ENCODE results near the gene MAML2. TPM values are rescaled to one million over a fixed set of nuclear protein-coding genes. Genes with fewer than 3 reads are reported as not detected.

MAML2 gene
- total RNA-seq, 1 experiment from 2014 or later: 28.3 TPM

DNA sequence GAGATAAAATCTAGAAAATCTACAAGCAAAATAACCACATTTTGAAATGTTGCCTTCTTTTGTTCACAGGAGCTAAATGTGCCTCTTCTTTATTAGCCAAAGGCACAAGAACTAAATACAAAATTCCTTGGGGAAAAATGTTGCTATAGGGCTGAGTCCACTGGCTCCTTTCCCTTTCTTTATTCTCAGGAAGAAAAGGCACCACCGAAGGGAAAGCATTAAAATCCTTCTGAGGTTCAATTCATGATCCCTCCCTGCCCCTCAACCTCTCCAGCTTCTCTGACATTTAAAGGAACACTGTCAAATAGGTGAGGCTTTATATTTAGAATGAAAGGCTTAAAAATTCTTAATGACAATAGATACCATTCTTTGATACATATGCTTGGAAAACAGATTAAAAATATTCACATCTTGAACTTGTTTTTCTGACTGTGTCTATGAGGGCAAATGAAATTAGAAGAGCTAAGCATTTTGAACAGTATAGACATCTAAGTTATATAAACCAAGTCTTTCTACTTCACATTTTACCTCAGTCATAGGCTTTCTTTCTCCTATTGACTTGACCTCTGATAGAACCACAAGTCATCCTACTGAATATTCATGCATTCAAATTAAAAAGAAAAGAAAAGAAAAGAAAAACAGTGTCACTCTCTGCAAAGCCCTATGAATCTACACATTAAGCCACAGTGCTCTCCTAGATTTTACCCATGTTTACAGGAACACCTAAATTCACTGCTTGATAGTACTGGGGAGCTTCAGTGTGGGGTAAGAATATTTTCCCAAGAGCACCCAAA is 148.2 kb downstream of the MAML2 start:
- BruUV-seq (replicated peaks): no TSS peak
- no peak overlapping the region for H3K4me3 ChIP-seq
- no peaks in the 10 kb centered on the region for H3K9me2 ChIP-seq (ENCODE audit: insufficient read depth)
- CTCF ChIA-PET: no interaction called here
- H3K27me3 ChIP-seq (ENCODE audit: insufficient read depth, low read depth): no peaks in the 10 kb centered on the region
- no peak for DNase-seq
- TF ChIP-seq, protein P1, sequence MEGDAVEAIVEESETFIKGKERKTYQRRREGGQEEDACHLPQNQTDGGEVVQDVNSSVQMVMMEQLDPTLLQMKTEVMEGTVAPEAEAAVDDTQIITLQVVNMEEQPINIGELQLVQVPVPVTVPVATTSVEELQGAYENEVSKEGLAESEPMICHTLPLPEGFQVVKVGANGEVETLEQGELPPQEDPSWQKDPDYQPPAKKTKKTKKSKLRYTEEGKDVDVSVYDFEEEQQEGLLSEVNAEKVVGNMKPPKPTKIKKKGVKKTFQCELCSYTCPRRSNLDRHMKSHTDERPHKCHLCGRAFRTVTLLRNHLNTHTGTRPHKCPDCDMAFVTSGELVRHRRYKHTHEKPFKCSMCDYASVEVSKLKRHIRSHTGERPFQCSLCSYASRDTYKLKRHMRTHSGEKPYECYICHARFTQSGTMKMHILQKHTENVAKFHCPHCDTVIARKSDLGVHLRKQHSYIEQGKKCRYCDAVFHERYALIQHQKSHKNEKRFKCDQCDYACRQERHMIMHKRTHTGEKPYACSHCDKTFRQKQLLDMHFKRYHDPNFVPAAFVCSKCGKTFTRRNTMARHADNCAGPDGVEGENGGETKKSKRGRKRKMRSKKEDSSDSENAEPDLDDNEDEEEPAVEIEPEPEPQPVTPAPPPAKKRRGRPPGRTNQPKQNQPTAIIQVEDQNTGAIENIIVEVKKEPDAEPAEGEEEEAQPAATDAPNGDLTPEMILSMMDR (conservative IDR thresholded peaks at IDR 0.05): no peak
- no peak for TF ChIP-seq EZH2 (IDR thresholded peaks at IDR 0.05; ENCODE audit: low read depth)
- peaks cover 68% of the 10 kb centered on the region for H3K79me2 ChIP-seq (ENCODE audit: low read depth)
- H3K4me1 ChIP-seq (replicated peaks; ENCODE audit: insufficient read depth): peaks cover 8% of the 10 kb centered on the region
- peaks cover 14% of the 10 kb centered on the region for H3F3A ChIP-seq (ENCODE audit: insufficient read depth, low read depth)
- intact Hi-C loops (cut with micrococcal nuclease; ENCODE audit: unreplicated experiment): no loop called here
- POLR2A ChIA-PET (ENCODE audit: unreplicated experiment): interaction anchor here (0.5 kb wide), 1 partner anchor 171 kb away, joined by 4 read pairs; no protein-coding TSS in a partner anchor
- H3K9me3 ChIP-seq (ENCODE audit: insufficient read depth, low read depth): no peaks in the 10 kb centered on the region; the same call in 1 of the 2 replicates
- H3K4me2 ChIP-seq: no peak overlapping the region
- H4K20me1 ChIP-seq (ENCODE audit: insufficient read depth): no peaks in the 10 kb centered on the region
- H3K27ac ChIP-seq: peak overlapping the region; percentile 25; the same call in 1 of the 2 replicates
- peaks cover 17% of the 10 kb centered on the region for H3K36me3 ChIP-seq (ENCODE audit: low read depth)
- no peak overlapping the region for H2AFZ ChIP-seq

DNA sequence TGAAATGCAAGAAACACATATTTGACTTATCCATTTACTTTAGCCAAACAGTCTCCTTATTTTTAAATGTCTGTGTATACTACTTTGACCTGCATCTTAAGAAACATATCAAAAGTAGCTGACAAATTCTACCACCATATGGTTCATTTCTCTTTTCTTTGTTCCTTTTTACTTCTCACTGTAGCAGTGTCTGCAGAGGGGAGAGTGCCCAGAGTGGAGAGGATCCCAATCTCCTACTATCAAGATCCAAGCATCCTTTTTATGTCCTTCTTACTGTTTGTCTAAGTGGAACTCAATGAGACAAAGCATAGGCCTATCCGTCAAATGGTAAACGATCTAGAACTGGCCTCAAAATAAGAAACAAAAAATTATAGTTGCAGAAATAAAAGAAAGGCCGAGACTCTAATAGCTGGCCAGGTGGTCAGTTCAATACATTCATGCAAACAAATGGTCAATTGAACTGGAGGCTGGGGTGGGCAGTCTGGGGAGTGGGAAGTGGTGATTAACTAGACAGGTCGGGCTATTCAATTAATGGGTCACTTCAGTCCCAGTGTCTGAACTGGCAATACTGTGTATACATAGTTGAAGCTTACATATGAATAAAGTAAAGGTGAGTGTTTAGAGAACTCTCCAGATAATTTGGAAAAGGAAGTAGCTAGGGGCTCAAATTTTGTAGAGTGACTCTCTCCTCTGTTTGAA is 149.1 kb downstream of the MAML2 start:
- CTCF ChIA-PET: no interaction called here
- H3K79me2 ChIP-seq (ENCODE audit: low read depth): peaks cover 67% of the 10 kb centered on the region

DNA sequence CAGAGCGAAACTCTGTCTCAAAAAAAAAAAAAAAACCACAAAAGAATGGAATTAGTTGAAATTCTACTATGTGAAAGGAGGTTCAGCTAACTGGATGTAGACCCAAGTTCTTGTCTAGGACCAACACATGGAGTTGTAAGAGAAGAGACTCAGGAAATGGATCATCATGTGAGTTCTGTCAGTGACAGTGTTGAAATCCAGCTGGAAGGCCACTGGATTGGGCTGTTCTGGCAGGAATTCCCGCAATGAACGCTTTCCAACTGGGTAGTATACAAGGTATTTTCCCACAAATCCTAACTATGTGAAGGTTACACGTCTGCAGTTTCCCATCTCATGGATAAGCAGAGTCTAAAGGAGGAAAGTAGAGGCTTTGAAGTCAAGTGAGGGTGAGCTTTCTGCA is 151.2 kb downstream of the MAML2 start:
- Histone ChIP-seq H3K4me1 (replicated peaks; ENCODE audit: insufficient read depth) (peaks cover 37% of the 10 kb centered on the region), H3K4me3 (no peak overlapping the region), H3K27me3 (ENCODE audit: insufficient read depth, low read depth) (no peaks in the 10 kb centered on the region), H3K27ac (no peak overlapping the region), H3K9me3 (ENCODE audit: insufficient read depth, low read depth) (no peaks in the 10 kb centered on the region; the same call in 1 of the 2 replicates), H3K4me2 (no peak overlapping the region), H3K36me3 (ENCODE audit: low read depth) (peaks cover 8% of the 10 kb centered on the region; the same call in 1 of the 2 replicates), H3K9me2 (ENCODE audit: insufficient read depth) (no peaks in the 10 kb centered on the region), H4K20me1 (ENCODE audit: insufficient read depth) (no peaks in the 10 kb centered on the region), H3K79me2 (ENCODE audit: low read depth) (peaks cover 55% of the 10 kb centered on the region), H3F3A (ENCODE audit: insufficient read depth, low read depth) (peaks cover 42% of the 10 kb centered on the region), H2AFZ (no peak overlapping the region)
- no peak for TF ChIP-seq EZH2 (IDR thresholded peaks at IDR 0.05; ENCODE audit: low read depth)
- TF ChIP-seq, protein P1 (conservative IDR thresholded peaks at IDR 0.05): no peak
- POLR2A ChIA-PET (ENCODE audit: unreplicated experiment): no interaction called here
- CTCF ChIA-PET: no interaction called here
- intact Hi-C loops (cut with micrococcal nuclease; ENCODE audit: unreplicated experiment): no loop called here
- DNase-seq: no peak
- no TSS peak for BruUV-seq (replicated peaks)

More for the DNA sequence above, 149.1 kb downstream of the MAML2 start:
- Histone ChIP-seq H3K36me3 (ENCODE audit: low read depth) (peaks cover 14% of the 10 kb centered on the region; the same call in 1 of the 2 replicates), H3K27ac (no peak overlapping the region), H3K4me1 (replicated peaks; ENCODE audit: insufficient read depth) (peaks cover 16% of the 10 kb centered on the region), H3K4me3 (no peak overlapping the region), H3K9me2 (ENCODE audit: insufficient read depth) (no peaks in the 10 kb centered on the region), H3F3A (ENCODE audit: insufficient read depth, low read depth) (peaks cover 23% of the 10 kb centered on the region), H4K20me1 (ENCODE audit: insufficient read depth) (no peaks in the 10 kb centered on the region), H2AFZ (no peak overlapping the region), H3K9me3 (ENCODE audit: insufficient read depth, low read depth) (no peaks in the 10 kb centered on the region; the same call in 1 of the 2 replicates), H3K4me2 (no peak overlapping the region), H3K27me3 (ENCODE audit: insufficient read depth, low read depth) (no peaks in the 10 kb centered on the region)
- no peak for TF ChIP-seq EZH2 (IDR thresholded peaks at IDR 0.05; ENCODE audit: low read depth)
- TF ChIP-seq, protein P1 (conservative IDR thresholded peaks at IDR 0.05): no peak
- intact Hi-C loops (cut with micrococcal nuclease; ENCODE audit: unreplicated experiment): no loop called here
- no peak for DNase-seq
- no TSS peak for BruUV-seq (replicated peaks)
- POLR2A ChIA-PET (ENCODE audit: unreplicated experiment): no interaction called here

Data from PC-9 (cell line).